HepG2 (cell line): ENCODE data around the gene STK38L. TPM values are rescaled to one million over a fixed set of nuclear protein-coding genes. Genes with fewer than 3 reads are reported as not detected.

Source experiments
- CAMTA2 ChIP-seq: sonication (generic); formaldehyde crosslinking; IDR thresholded peaks from 2 replicates; pipeline ENCODE4 v1.4.0; 2020; ENCODE audit warnings: mild to moderate bottlenecking, missing genetic modification reagents, borderline replicate concordance
- KLF11 ChIP-seq: IDR thresholded peaks from 2 replicates; pipeline ENCODE4 v1.6.1; 2016; ENCODE audit warnings: missing compliant biosample characterization
- MEIS2 ChIP-seq: sonication (generic); formaldehyde crosslinking; IDR thresholded peaks from 2 replicates; pipeline ENCODE4 v1.9.0; 2021; ENCODE audit warnings: mild to moderate bottlenecking, missing genetic modification reagents
- MYC ChIP-seq: sonication (generic); formaldehyde crosslinking; IDR thresholded peaks from 2 replicates; pipeline ENCODE4 v1.9.0; 2021; ENCODE audit warnings: missing genetic modification reagents, borderline replicate concordance
- NCOR1 ChIP-seq: fragments of 200-600 bp; sonication (generic); IDR thresholded peaks from 2 replicates; pipeline ENCODE4 v1.7.0; 2017; ENCODE audit warnings: antibody characterized with exemption, low read length, borderline replicate concordance
- RFX5 ChIP-seq: IDR thresholded peaks from 2 replicates; pipeline ENCODE4 v1.6.1; 2011; ENCODE audit warnings: low read depth, low read length, improper control_type of control experiment
- SMARCC2 ChIP-seq: fragments of 450-650 bp; IDR thresholded peaks from 2 replicates; pipeline ENCODE4 v1.6.1; 2017; ENCODE audit warnings: antibody characterized with exemption, mild to moderate bottlenecking
- SNAPC4 ChIP-seq: sonication (generic); formaldehyde crosslinking; IDR thresholded peaks from 2 replicates; pipeline ENCODE4 v1.4.0; 2020; ENCODE audit warnings: mild to moderate bottlenecking, missing genetic modification reagents
- ZNF256 ChIP-seq: sonication (generic); formaldehyde crosslinking; conservative IDR thresholded peaks from 2 replicates; pipeline ENCODE4 v1.4.0; 2020; ENCODE audit warnings: missing genetic modification reagents
- ZNF513 ChIP-seq: sonication (generic); formaldehyde crosslinking; conservative IDR thresholded peaks from 2 replicates; pipeline ENCODE4 v1.5.0; 2020; ENCODE audit warnings: missing genetic modification reagents
- ZNF747 ChIP-seq: sonication (generic); formaldehyde crosslinking; IDR thresholded peaks from 2 replicates; pipeline ENCODE4 v1.8.1; 2023; ENCODE audit warnings: missing genetic modification reagents, mild to moderate bottlenecking, borderline replicate concordance
- ZNF891 ChIP-seq: sonication (generic); formaldehyde crosslinking; IDR thresholded peaks from 2 replicates; pipeline ENCODE4 v1.5.0; 2020; ENCODE audit warnings: mild to moderate bottlenecking, missing genetic modification reagents
- ZSCAN29 ChIP-seq: sonication (generic); formaldehyde crosslinking; conservative IDR thresholded peaks from 2 replicates; pipeline ENCODE4 v1.4.0; 2020; ENCODE audit warnings: mild to moderate bottlenecking, missing genetic modification reagents
- polyA plus RNA-seq, 8 experiments: library from polyadenylated mRNA; depleted of rRNA in 3 of 8; stranded (reverse) in 7 of 8; unstranded in 1 of 8; fragments of >200 nt; fragmentation: Illumina TruSeq in 4 of 8; extraction: Trizol in 4 of 8; gene quantifications; 2 replicates each; pipeline versions ENCODE4 v1.2.1 to v1.2.3, GENCODE V29; 2011 to 2016; ENCODE audit warnings: low read depth in 4 of 8, missing spikeins in 1 of 8, mixed read lengths in 1 of 8; ENCODE audit not compliant: insufficient read depth in 1 of 8
- total RNA-seq, 5 experiments: library from RNA; depleted of rRNA; stranded (reverse); fragments of >200 nt; fragmentation: Illumina TruSeq; extraction: Trizol; gene quantifications; 2 replicates each; pipeline ENCODE4 v1.2.3, GENCODE V29; 2016; ENCODE audit warnings: low read depth in 1 of 5
- TF ChIP-seq, protein P1 (sequence below): sonication (generic); formaldehyde crosslinking; IDR thresholded peaks from 2 replicates; pipeline ENCODE4 v1.4.0; 2020; ENCODE audit warnings: missing genetic modification reagents
- TF ChIP-seq, protein P2 (sequence below): sonication (generic); formaldehyde crosslinking; IDR thresholded peaks from 2 replicates; pipeline ENCODE4 v1.8.1; 2023; ENCODE audit warnings: mild to moderate bottlenecking, moderate library complexity, missing genetic modification reagents

The STK38L gene
- total and polyA plus RNA-seq, 2 of the 13 experiments (the other 11 are each of a cell fraction or from before 2014, with no cell fraction given), result 6.1 to 26.4 TPM

DNA sequence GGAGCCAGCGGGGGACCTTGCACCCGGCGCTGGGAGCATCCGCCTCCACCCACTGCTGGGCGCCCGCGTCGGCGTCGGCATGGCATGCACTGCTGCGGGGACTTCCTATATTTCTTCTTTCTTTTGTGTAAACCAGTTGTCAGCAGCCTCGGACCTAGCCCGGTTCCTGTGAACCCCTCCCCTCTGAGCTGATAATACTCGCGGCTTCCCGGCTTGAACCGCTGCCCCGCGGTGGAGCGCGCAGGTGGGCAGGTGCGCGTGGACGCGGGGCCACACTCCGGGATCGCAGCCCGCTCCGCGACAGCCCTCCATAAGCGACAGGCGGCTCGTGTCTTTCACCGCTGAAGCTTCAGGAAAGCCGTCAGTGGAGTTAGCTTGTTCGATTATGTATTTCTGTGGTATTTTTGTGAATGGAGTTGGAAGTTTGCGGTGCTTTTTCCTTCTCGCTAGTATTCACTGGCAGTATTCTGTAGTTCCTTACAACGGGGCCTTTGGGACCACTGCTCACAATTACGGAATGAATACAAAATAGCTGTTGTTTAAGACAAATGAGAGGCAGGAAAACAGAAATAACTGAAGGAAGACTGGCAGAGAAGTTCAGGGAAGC, 89.4 kb downstream of the STK38L start (continued):
- TF ChIP-seq CAMTA2 (CRISPR knock-in tag) (no peak), ZSCAN29 (CRISPR knock-in tag) (peak; percentile 70; the same call in 1 of the 2 replicates), MYC (CRISPR knock-in tag) (peak; percentile 76), SNAPC4 (CRISPR knock-in tag) (no peak), KLF11 (CRISPR knock-in tag) (no peak), ZNF891 (CRISPR knock-in tag) (no peak; the same call in 1 of the 2 replicates), SMARCC2 (no peak), RFX5 (no peak), ZNF513 (CRISPR knock-in tag) (no peak), ZNF256 (no peak), NCOR1 (no peak), ZNF747 (CRISPR knock-in tag) (no peak), MEIS2 (no peak)
- TF ChIP-seq, protein P1, sequence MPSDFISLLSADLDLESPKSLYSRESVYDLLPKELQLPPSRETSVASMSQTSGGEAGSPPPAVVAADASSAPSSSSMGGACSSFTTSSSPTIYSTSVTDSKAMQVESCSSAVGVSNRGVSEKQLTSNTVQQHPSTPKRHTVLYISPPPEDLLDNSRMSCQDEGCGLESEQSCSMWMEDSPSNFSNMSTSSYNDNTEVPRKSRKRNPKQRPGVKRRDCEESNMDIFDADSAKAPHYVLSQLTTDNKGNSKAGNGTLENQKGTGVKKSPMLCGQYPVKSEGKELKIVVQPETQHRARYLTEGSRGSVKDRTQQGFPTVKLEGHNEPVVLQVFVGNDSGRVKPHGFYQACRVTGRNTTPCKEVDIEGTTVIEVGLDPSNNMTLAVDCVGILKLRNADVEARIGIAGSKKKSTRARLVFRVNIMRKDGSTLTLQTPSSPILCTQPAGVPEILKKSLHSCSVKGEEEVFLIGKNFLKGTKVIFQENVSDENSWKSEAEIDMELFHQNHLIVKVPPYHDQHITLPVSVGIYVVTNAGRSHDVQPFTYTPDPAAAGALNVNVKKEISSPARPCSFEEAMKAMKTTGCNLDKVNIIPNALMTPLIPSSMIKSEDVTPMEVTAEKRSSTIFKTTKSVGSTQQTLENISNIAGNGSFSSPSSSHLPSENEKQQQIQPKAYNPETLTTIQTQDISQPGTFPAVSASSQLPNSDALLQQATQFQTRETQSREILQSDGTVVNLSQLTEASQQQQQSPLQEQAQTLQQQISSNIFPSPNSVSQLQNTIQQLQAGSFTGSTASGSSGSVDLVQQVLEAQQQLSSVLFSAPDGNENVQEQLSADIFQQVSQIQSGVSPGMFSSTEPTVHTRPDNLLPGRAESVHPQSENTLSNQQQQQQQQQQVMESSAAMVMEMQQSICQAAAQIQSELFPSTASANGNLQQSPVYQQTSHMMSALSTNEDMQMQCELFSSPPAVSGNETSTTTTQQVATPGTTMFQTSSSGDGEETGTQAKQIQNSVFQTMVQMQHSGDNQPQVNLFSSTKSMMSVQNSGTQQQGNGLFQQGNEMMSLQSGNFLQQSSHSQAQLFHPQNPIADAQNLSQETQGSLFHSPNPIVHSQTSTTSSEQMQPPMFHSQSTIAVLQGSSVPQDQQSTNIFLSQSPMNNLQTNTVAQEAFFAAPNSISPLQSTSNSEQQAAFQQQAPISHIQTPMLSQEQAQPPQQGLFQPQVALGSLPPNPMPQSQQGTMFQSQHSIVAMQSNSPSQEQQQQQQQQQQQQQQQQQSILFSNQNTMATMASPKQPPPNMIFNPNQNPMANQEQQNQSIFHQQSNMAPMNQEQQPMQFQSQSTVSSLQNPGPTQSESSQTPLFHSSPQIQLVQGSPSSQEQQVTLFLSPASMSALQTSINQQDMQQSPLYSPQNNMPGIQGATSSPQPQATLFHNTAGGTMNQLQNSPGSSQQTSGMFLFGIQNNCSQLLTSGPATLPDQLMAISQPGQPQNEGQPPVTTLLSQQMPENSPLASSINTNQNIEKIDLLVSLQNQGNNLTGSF, result no peak
- TF ChIP-seq, protein P2, sequence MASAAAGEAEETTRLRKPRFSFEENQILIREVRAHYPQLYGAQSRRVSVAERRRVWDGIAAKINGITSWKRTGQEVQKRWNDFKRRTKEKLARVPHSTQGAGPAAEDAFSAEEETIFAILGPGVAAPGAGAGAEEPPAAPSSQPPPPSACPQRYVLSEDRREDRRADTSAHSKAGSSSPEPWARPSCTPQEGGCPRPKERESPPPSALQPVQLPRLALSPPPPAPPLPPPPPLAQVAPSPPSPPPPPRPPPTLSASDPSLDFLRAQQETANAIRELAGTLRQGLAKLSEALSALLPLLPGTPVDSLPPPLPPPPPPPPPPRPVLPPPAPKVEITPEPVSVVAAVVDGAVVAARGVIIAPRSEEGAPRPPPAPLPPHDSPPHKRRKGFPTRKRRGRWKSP (CRISPR knock-in tag), result peak; percentile 58; the same call in 1 of the 2 replicates
